Stimulated activated CD4-positive, alpha-beta T cell treated with anti-CD3 and anti-CD28 coated beads, Interleukin-4, amount 100 ng/mL, for 48 hours (primary cell): ENCODE results near the gene PANK4.

ENCODE experiments used
- DNase-seq, 2 donors: peaks; one replicate each; pipeline ENCODE4 v3.0.0-alpha.2; 2020; ENCODE audit warnings: low read depth in 2 of 2

The PANK4 gene

DNA sequence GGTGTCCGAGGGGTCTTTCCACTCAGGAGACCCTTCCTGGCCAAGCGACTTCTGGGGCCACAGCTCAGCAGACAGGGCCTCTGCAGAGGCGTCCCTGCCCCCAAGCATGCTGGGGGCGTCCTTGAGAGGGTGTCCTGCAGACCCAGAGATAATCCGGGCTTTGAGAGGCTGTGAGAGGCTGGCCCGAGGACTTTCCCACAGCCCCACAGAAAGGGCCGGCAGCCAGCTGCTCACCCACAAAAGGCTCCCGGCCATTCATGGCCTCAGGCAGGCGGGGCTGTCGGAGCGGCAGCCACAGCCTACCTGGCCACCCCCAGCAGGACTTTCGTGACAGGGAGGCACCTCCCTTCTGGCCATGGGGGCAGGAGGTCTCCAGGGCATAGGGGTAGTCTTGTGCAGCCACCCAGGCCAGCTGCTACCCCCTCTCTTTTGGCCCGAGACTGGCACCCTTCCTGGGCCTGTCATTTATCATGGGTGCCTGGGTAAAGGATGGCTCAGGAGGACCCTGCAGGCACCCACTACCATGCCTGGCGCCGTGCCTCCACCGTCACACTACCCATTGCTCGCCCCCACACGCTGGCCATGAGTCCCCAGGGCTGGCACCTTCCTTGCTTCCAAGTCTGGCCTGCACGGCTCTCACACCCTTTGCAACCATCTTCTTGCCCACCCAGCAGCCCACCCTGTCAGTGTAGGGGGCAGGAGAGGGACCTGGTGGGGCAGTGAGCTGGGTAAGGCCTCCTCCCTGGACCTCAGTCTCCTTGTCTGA is 18.7 kb upstream of the PANK4 start:
- DNase-seq, result no peak

DNA sequence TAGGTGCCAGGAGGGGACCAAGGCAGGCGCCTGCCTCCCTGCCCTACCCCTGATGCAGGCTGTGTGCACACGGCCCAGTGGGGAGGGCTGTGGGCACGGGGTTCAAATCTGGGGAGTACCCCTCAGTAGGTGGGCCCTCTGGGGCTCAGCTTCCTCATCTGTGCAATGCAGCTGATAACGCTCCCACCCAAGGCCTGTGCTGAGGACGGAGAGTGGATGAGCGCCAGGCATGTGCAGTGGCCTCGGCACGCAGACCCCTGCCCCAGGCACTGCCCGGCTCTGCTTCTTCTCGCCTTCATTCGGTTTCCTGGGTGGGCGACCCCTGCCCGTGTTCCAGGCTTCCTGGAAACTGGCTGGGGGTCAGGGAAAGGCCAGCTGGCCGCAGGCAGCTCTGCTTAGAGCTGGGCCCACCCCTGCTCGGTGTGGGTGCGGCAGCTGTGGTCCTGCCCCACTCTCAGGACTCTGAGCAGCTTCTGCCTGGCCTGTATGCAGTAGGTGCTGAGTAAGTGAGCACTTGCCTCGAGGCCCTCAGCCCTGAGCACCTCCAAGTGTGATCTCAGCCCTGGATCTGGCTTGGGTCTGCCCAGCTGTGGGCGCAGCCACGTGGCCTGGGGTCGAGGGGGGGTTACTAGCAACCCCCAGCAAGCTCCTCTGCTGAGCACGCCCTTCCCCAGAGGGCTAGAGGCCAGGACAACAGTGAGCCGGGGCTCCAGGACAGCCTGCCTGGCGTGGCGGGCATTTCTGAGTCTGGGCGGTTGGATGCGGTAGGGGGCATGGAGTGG is 17.9 kb upstream of the PANK4 start:
- no peak for DNase-seq

DNA sequence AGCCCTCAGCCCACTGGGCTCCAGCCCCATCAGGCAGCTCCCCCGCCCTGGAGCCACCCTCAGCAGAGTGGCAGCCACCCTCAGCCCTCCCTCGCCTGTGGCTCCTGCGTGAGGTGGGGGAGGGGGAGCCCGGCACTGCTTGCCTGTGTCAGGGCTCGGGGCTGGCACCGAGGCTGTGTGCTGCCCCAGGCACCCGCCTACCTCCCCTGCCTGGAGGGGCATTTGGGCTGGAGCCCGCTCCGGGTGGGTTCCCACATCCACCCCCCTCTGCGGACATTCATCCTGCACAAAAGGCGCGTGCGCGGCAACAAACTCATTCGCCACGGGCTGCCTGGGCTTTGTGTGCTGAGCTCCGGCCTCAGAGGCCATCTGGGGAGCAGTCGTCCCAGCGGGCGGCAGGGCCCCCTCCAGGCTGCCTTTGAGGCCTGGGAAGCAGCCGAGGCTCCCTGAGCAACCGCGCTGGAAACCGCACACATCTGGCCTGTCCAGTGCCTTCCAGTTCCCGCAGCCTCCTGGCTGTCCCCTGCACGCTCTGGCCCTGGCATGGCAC is 17.2 kb upstream of the PANK4 start:
- no peak for DNase-seq

DNA sequence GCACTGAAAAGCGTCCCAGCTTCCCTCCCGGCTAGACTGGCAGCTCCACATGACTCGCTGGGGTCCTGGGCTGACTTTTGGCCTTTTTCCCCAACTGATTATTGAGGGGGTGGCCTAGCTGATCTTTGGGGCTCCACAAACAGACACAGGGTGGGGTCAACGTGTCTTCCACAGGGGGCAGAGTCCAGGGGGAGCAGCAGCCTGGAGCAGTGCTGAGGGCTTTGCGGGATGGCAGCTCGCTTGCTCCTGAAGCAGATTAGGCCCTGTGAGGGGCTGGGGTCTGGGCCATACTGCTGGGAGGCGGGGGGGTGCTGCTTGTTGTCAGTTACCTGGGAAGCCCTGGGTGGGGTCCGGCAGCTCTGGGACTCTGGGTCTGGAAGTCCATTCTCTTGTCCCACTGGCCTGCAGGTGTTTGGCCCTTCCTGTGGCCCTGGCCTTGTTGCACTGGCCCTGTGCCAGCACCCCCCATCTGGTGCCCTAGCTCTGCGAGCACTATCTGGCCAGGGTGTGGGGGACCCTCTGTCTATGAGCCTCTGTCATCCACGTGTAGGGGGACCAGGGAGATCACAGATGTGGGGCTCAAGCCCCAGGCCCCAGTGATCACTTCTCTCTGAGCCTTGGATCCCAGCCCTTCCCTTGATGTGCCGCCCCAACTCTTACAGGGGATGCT is 16.0 kb upstream of the PANK4 start:
- no peak for DNase-seq

DNA sequence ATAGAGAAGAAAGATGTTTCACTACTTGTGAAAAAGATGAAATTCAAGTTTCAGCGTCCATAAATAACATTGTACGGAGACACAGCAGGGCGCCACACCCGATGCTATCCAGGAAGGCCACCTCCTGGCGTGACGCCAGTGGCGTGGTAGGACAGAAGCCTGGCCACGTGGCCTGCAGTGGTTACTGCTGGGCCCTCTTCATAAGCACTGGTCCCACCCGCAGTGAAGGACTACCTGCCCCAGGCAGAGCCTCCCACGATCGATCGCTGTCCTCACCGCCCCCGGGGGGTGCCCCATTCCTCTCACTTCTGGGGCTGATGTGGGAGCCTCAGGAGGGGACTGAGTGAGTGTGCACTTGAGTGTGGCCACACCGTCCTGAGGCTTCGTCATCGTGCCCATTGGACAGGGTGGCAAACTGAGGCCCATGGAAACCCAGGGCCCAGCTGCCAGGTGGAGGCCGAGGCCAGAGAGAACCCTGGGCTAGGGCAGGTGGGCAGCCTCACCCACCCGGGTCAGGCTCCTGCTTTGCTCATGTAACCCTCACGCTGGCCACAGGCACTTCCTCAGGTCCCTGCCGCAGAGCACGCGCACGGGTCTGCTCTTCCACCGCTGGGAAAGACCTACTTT is 15.3 kb upstream of the PANK4 start:
- DNase-seq, result no peak

DNA sequence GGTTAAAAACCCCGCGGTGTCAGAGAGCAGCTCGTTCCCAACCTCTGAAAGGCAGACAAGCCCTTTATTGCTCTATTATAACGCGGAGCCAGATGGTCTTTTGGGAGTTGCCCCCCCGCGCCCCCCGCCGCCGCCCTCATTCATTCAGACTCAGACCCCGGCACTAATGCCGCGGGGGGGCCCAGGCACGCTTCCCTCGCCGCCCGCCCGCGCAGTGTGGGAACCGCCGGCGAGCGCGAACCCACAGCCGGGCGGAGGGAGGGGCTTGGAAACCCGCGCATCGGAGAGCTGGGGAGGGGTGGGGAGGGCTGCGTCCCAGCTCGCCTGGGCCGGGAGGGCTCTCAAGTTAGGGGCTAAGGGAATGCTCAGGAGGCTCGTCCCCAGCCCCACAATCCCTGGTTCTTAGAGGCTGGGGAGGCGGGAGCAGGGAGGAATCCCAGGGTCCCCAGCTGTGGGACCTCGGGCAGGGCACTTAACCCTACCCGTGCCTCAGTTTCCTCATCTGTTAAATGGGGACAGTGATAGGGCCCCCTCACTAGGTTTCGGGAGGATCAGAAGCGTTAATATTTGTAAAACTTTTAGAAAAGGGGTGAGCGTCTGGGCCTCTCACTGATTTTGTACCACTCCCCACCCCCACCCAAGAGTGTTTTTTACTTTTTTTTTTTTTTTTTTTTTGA is 14.6 kb upstream of the PANK4 start:
- no peak for DNase-seq

DNA sequence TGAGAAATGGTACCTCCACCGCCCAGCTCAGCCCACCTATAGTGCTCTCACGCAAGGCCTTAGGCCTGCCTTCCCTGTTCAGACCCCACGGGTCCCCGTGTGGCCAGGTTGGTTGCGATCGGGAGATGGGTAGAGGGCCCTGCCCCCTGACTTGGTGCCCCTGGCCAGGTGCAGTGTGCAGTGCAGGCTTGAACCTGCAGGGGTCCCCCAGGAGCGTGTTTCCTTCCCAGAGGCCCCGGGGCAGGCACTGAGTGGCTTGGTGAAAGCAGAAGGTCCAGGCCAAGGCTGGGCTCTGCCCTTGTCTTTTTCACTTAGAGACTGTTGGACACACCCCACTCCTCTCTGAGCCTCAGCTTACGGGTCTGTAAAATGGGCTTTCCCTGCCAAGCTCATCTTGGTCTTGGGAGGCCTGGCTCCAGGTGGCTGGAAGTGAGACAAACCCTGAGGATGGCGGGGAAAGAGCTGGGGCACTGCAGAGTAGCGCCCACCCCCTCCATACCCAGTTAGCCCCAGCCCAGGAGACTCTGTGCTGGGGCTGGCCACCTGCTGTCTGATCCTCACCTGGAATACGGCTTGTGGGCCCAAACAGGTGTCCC is 13.0 kb upstream of the PANK4 start:
- no peak for DNase-seq

DNA sequence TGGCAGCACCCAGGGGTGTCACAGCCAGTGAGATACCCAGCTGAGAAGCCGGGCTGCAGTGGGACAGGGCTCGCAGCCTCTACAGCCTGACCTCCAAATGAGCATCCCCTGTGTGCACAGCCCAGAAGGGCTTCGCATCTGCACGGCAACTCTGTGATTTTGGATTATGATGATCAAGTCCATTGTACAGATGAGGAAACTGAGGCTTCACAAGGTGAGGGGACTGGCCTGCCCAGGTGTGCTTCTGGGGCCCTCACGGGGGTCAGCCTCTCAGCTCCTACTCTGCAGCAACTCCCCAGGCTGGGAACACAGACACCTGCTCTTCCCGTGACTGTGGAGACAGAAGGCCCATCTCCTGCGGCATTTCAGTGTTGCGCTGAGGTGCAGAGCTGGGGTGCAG is 12.5 kb upstream of the PANK4 start:
- no peak for DNase-seq

DNA sequence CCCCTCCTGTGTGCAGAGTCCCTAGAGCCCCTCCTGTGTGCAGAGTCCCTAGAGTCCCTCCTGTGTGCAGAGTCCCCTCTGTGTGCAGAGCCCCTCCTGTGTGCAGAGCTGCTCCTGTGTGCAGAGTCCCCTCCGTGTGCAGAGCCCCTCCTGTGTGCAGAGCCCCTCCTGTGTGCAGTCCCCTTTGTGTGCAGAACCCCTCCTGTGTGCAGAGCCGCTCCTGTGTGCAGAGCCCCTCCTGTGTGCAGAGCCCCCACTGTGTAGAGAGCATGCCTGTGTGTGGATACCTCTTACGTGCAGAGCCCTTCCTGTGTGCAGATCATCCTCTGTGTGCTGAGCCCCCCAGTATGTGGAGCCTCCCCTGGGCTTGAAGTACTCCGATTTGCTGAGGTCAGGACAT is 12.0 kb upstream of the PANK4 start:
- DNase-seq, result no peak

DNA sequence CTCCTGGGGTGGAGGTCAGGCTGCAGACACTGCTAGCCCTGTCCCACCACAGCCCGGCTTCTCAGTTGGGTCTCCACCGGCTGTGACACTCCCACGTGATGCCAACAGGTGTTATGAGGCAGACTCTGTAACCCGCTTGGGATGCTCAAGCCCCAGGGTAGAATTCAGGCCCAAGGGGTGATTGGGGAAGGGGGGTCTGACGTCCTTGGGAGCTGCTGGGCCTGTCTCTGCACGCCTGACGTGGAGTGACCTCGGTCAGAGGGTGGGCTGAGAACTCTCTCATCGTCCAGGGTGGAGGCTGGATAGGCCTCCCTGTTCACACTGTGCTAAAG is 11.4 kb upstream of the PANK4 start:
- DNase-seq, result no peak

DNA sequence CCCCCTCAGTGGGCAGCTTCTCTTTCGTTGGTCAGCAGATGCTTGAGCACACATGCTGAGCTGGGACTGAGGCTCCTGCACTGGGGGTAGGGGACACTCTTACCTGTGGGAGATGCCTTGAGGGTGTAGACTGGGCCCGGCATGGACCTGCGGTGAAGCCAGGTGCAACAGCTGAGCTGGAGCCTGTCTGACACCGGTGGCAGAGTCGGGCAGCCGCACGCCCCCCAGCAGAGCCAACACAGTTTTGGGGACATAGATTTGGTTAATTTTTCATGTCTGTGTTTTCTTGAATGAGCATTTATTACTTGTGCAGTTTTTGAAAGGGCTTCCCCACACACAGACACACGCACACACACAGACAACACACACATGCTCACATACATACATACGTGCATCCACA is 9.6 kb upstream of the PANK4 start:
- no peak for DNase-seq

DNA sequence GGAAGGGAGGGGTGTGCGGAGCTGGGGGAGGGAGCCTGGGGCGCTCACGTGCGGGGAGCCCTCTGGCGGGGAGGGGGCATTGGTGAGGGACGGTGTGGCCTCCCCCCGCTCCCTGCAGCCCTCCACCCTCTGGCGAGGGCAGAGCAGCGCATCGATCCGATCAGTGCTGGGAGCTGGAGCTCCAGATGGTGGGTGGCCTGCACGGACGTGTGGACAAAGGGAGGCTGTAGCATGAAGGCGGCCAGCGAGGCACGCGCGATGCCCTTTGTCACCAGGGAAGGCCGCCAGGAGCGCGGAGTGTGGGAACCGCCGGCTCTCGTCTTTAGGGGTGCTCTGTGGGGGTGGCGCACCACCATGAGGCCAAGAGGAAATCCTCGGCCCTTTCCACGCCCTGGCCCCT is 9.1 kb upstream of the PANK4 start:
- DNase-seq, result no peak

DNA sequence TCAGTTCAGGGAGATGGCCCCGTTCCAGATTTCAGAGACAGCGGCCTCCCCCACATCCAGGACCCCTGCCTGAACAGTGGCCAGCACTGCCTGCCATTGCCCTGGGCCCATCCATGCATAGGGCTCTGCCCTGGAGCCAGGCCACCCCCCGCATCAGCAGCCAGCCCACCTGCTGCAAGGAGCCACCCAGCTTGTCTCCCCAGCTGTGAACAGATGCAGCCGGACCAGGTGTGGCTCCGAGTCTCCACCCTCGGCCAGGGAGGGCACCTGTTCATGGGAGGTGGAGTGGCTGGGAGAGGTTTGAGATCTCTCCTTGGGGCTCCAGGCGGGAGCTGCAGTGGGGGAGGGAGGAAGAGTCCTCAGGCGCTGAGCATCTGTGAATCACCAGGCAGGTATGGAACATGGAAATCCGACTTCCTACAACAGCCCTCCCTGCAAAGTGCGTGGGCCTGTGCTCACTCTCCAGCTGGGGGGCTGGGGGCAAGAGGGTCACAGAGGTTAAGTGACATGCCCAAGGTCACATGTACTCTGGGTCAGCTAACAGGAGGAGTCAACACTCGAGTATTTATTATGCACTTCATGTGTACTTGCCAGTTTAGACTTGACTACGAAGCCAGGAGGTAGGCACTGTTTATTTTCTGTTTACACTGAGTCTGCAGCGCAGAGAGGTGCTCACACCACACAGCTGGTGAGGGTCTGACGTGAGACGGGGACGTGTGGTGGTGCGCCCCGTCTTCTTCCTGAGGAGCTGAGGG is 8.5 kb upstream of the PANK4 start:
- DNase-seq, result no peak

DNA sequence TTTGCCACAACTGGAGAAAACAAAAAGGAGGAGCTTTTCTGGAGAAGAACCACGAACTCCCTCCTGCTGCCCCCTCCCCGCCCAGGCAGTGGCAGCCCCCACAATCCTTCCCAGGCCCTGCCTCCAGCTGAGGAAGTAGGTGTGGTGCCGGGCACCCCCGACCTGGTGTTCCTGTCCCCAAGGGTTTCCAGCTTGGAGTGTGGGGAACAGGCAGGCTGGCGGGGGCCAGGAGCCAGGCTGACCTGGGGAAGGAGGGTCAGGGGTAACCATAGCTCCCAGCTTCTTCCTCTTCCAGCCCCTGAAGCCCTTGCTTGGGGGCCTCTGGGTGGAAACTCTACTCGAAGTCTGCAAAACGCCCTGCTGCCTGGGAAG is 7.9 kb upstream of the PANK4 start:
- DNase-seq, result no peak

DNA sequence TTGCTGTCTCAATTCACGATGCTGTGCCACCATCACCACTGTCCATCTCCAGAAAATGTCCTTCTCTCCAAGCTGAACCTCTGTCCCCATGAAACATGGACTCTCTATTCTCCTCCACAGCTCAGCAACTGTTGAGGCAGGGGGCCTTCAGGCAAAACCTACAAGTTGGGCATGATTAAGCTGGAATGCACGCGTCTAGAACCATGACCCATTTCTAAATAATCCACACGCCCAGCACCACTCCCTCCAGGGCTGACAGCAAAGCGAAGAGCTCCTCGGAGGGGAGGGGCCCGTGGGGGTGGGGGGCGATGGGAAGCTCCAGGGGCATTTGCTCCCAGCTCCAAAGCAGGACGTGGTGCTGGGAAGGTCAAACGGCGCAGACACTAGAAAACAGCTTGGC is 7.0 kb upstream of the PANK4 start:
- no peak for DNase-seq

DNA sequence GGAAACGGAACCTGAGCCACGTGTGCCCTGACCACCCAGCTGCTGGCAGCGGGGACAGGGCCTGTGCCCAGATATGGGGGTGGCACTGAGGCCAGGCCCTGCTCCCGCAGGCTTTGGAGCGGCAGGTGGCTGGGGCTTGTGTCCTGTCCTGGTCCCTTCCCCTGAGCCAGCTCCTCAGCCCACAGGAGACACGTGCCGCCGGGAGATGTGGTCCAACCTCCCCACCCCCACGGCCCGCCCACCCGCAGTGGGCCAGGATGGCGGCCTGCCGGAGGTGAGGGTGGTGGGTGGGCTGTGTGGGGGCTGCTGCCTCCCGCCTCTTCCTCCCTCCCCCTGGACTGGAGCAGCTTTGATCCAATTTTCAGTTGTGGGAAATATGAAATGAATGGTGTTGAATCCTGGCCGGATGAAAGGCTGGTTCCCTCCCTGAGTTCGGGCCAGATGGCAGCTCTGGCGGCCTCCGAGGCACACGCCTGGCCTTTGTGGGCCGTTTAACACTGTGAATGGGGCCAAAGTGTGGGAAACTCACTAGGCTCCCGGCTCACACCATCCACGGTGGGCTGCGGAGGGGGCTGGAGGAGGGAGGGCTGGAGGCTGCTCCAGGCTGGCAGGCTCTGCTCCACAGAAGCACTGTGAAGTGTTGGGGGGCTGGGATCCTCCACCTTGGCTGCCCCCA is 6.2 kb upstream of the PANK4 start:
- no peak for DNase-seq

DNA sequence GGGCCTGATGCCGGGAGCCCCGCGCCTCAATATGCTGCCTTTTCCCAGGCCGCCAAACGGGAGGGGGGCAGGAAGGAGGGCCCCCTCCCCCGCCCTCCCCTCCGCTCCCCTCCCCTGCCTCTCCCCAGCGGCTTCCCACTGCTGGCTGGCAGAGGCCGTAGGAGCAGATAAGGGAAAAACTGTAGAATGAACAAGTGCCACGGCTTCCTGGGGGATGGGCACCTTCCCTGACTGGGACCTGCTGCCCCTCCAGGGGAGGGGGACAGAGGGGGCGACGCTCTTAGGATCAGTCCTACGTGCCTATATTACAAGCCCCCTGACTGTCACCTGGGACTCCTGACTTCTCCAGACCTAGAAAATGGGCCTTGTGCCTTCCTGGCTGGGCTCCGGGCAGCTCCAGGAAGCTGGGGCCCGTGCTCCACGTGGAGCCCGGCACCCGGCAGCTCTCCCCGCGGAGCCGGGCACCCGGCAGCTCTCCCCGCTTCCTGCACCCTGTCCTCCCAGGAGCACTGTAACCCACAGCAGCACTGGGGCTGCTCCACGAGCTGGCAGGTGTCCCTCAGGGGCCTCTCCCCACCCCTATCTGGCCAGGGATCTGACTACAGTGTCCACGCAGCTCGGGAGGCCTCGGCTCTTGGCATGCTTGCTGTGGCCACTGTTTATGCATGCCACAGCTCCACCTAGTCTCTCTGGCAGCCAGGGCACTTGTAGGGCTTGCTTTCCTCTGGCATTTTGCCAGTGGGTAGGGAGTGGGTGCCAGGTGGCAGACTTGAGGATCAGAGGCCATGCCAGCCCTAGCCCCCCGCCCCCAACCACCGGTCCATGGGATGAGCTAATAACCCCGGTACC is 4.3 kb upstream of the PANK4 start:
- DNase-seq, result no peak

DNA sequence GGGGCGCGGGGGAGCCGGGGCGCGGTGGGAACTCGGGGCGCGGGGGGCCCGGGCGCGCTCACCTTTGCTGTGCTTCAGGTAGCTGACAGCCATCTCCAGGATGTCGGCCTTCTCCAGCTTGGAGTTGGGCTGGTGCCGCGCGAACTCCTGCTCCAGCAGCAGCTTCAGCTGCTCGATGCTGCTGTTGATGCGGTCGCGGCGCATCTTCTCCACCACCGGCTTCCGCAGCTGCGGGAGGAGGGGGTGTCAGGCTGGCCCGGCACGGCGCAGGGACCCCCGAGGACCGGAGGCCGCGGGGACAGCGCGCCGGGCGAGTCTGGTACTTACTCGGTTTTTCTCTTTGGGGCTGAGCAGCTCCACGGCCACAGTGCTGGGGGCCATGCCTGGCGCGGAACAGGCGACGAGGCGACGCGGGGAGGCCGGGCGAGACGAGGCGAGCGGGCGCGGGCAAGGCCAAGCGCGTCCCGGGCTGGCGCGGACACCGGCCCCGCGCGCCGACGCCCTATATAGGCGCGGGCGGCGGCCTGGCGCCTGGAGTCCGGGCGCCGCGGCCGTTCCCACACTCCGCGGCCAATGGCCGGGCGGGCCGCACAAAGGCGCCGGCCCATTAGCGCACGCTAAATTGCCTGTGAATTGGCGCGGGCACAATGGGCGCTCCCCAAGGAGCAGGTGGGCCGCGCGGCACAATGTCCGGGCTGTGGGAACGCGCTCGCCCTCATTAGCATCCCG is 3.6 kb upstream of the PANK4 start, which contains the start of gene HES5:
TSS of gene HES5 (minus strand) at position 480 of the 729 bp plus-strand sequence. CDS start at position 381, 99 bp downstream.
- DNase-seq, result no peak
